DOHH2 (cell line): ENCODE data around the gene SMARCA4.

Experiments
- EZH2phosphoT487 ChIP-seq: fragments of 200-600 bp; sonication (generic); IDR thresholded peaks from 2 replicates; pipeline ENCODE4 v1.6.1; 2017; ENCODE audit warnings: borderline replicate concordance, mild to moderate bottlenecking, antibody characterized with exemption, low read length, moderate library complexity, mixed read lengths
- TF ChIP-seq, protein P1 (sequence below): fragments of 200-600 bp; sonication (generic); IDR thresholded peaks from one replicate; pipeline ENCODE4 v1.5.1; 2014; ENCODE audit warnings: antibody characterized with exemption, mild to moderate bottlenecking, low read depth, low read length; ENCODE audit not compliant: poor library complexity, severe bottlenecking

DNA sequence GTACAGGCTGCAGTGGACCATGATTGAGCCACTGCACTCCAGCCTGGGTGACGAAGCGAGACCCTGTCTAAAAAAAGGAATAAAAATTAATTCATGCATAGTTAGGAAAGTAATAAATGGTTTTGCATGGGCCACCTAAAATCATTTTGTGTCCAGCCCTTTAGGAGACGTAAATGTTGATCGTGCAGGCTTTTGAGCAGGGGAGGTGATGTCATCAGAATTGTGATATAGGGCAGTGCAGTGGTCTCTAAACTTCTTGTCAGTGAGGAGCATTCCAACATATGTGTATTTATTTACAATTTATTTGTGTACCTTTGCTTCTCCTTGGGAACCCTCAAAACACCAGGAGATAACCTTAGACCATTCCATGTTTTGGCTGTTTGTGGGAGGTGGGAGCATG, 3.0 kb downstream of the SMARCA4 start:
- TF ChIP-seq, protein P1, sequence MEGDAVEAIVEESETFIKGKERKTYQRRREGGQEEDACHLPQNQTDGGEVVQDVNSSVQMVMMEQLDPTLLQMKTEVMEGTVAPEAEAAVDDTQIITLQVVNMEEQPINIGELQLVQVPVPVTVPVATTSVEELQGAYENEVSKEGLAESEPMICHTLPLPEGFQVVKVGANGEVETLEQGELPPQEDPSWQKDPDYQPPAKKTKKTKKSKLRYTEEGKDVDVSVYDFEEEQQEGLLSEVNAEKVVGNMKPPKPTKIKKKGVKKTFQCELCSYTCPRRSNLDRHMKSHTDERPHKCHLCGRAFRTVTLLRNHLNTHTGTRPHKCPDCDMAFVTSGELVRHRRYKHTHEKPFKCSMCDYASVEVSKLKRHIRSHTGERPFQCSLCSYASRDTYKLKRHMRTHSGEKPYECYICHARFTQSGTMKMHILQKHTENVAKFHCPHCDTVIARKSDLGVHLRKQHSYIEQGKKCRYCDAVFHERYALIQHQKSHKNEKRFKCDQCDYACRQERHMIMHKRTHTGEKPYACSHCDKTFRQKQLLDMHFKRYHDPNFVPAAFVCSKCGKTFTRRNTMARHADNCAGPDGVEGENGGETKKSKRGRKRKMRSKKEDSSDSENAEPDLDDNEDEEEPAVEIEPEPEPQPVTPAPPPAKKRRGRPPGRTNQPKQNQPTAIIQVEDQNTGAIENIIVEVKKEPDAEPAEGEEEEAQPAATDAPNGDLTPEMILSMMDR = no peak
- no peak for TF ChIP-seq EZH2phosphoT487
